GM12878 (cell line): Measurements from ENCODE around the gene TMEM181. TPM values are rescaled to one million over a fixed set of nuclear protein-coding genes. Genes with fewer than 3 reads are reported as not detected.

Experiments used
- ATF2 ChIP-seq: IDR thresholded peaks from 2 replicates; pipeline ENCODE4 v1.6.1; 2012; ENCODE audit warnings: low read length, inconsistent platforms
- DPF2 ChIP-seq: fragments of 450-650 bp; IDR thresholded peaks from 2 replicates; pipeline ENCODE4 v1.6.1; 2017; ENCODE audit warnings: mild to moderate bottlenecking
- E2F8 ChIP-seq: fragments of 450-650 bp; IDR thresholded peaks from 2 replicates; pipeline ENCODE4 v1.6.1; 2018; ENCODE audit warnings: mild to moderate bottlenecking, low read depth, moderate library complexity; ENCODE audit not compliant: partially characterized antibody
- FOXK2 ChIP-seq: fragments of 450-650 bp; IDR thresholded peaks from 2 replicates; pipeline ENCODE4 v1.6.1; 2017; ENCODE audit warnings: mild to moderate bottlenecking, moderate library complexity
- HDAC2 ChIP-seq: fragments of 200-600 bp; sonication (generic); IDR thresholded peaks from 2 replicates; pipeline ENCODE4 v1.6.1; 2017
- IKZF1 ChIP-seq: fragments of 450-650 bp; conservative IDR thresholded peaks from 2 replicates; pipeline ENCODE4 v1.6.1; 2017; ENCODE audit warnings: antibody characterized with exemption, mild to moderate bottlenecking
- MEF2A ChIP-seq: IDR thresholded peaks from 2 replicates; pipeline ENCODE4 v1.6.1; 2011; ENCODE audit warnings: low read depth, mild to moderate bottlenecking, low read length, moderate library complexity; ENCODE audit not compliant: insufficient read depth
- MEF2B ChIP-seq: fragments of 450-650 bp; IDR thresholded peaks from 2 replicates; pipeline ENCODE4 v1.6.1; 2018; ENCODE audit warnings: mild to moderate bottlenecking, moderate library complexity; ENCODE audit not compliant: partially characterized antibody, poor library complexity, severe bottlenecking
- MYC ChIP-seq: IDR thresholded peaks from 2 replicates; pipeline ENCODE4 v1.6.1; 2011; ENCODE audit warnings: mild to moderate bottlenecking, low read length, moderate library complexity, inconsistent platforms; ENCODE audit not compliant: insufficient read depth, insufficient replicate concordance, insufficient read length, severe bottlenecking
- PBX3 ChIP-seq: IDR thresholded peaks from 2 replicates; pipeline ENCODE4 v1.6.1; 2011; ENCODE audit warnings: mild to moderate bottlenecking, low read depth, low read length, moderate library complexity; ENCODE audit not compliant: insufficient replicate concordance
- POLR2AphosphoS5 ChIP-seq: IDR thresholded peaks from 2 replicates; pipeline ENCODE4 v1.6.1; 2011; ENCODE audit warnings: mild to moderate bottlenecking, low read length, inconsistent platforms
- POU2F2 ChIP-seq: IDR thresholded peaks from 3 replicates; pipeline ENCODE4 v1.6.1; 2011; ENCODE audit warnings: low read depth, mild to moderate bottlenecking, low read length, borderline replicate concordance
- RBBP5 ChIP-seq: fragments of 200-600 bp; sonication (generic); conservative IDR thresholded peaks from 2 replicates; pipeline ENCODE4 v1.6.1; 2016
- RUNX3 ChIP-seq: IDR thresholded peaks from 2 replicates; pipeline ENCODE4 v1.6.1; 2012; ENCODE audit warnings: low read length, inconsistent platforms
- STAT3 ChIP-seq: IDR thresholded peaks from 2 replicates; pipeline ENCODE4 v1.6.1; 2011; ENCODE audit warnings: low read depth, low read length, improper control_type of control experiment
- TBL1XR1 ChIP-seq: IDR thresholded peaks from 2 replicates; pipeline ENCODE4 v1.6.1; 2012; ENCODE audit warnings: low read depth, low read length, improper control_type of control experiment
- TCF7 ChIP-seq: IDR thresholded peaks from 2 replicates; pipeline ENCODE4 v1.6.1; 2014; ENCODE audit warnings: antibody characterized with exemption, borderline replicate concordance
- polyA plus RNA-seq, 11 experiments: library from polyadenylated mRNA; depleted of rRNA in 4 of 11; unstranded in 6 of 11; stranded (reverse) in 5 of 11; fragments of >200 nt; fragmentation: Nextera tagmentation in 4 of 11; fragmentation: Illumina TruSeq in 1 of 11; extraction: Ambion mirVana in 4 of 11; extraction: Trizol in 1 of 11; gene quantifications; 1 replicate in 1 of 11; 2 replicates in 10 of 11; pipeline versions ENCODE4 v1.2.1 to v1.2.3, GENCODE V29; 2011 to 2016; ENCODE audit warnings: inconsistent platforms in 2 of 11, missing spikeins in 2 of 11, low read depth in 1 of 11
- total RNA-seq, 4 experiments: library from RNA; depleted of rRNA in 3 of 4; stranded (reverse); fragments of >200 nt in 3 of 4; fragmentation: Illumina TruSeq in 1 of 4; extraction: Trizol in 1 of 4; gene quantifications; 2 replicates each; pipeline versions ENCODE4 v1.2.1 to v1.2.3, GENCODE V29; 2013 to 2021
- TF ChIP-seq, protein P1 (sequence below): fragments of 450-650 bp; IDR thresholded peaks from 2 replicates; pipeline ENCODE4 v1.6.1; 2017; ENCODE audit warnings: mild to moderate bottlenecking, moderate library complexity

Gene TMEM181
- total and polyA plus RNA-seq, 10 of the 15 experiments (the other 5 are each of a cell fraction or from before 2014, with no cell fraction given): 1.5 to 7.9 (median 5.2) TPM

DNA sequence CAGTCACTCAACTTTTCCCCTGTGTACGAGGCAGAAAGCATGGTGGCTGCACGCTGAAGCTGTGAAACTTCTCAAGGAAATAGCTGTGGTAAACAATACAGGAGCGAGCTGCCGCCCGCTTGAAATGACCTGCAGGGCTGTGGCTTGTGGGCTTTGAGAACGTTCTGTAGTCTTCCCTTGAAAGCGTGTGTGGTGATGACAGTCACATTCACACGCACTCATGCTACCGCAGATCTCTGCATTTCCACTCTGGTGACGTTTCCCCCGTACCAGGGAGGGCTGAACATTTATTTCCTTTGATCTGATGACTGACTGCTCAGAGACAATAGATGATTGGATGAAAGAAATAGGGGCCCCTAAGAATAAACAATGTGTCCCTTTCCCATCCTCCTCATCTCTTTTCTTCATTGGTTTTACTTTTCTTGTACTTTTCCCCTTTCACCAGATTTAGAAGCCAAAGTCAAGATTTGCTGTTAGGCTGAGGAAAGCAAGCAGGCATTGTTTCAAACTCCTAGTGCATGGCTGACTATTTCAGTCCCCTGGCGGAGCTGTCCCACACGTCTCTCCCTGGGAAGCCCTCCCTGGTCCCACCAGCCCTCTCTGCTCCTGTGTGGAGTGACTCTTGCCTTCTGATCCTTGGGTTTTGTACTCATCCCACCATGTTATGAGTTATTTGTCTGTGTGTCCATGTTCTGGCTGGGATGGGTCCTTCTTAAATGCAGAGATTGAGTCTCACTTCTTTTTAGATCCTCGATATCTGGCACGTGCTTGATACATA is 93.9 kb downstream of the TMEM181 start (continued):
- TF ChIP-seq, protein P1, sequence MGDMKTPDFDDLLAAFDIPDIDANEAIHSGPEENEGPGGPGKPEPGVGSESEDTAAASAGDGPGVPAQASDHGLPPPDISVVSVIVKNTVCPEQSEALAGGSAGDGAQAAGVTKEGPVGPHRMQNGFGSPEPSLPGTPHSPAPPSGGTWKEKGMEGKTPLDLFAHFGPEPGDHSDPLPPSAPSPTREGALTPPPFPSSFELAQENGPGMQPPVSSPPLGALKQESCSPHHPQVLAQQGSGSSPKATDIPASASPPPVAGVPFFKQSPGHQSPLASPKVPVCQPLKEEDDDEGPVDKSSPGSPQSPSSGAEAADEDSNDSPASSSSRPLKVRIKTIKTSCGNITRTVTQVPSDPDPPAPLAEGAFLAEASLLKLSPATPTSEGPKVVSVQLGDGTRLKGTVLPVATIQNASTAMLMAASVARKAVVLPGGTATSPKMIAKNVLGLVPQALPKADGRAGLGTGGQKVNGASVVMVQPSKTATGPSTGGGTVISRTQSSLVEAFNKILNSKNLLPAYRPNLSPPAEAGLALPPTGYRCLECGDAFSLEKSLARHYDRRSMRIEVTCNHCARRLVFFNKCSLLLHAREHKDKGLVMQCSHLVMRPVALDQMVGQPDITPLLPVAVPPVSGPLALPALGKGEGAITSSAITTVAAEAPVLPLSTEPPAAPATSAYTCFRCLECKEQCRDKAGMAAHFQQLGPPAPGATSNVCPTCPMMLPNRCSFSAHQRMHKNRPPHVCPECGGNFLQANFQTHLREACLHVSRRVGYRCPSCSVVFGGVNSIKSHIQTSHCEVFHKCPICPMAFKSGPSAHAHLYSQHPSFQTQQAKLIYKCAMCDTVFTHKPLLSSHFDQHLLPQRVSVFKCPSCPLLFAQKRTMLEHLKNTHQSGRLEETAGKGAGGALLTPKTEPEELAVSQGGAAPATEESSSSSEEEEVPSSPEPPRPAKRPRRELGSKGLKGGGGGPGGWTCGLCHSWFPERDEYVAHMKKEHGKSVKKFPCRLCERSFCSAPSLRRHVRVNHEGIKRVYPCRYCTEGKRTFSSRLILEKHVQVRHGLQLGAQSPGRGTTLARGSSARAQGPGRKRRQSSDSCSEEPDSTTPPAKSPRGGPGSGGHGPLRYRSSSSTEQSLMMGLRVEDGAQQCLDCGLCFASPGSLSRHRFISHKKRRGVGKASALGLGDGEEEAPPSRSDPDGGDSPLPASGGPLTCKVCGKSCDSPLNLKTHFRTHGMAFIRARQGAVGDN: peak; percentile 80
- TF ChIP-seq MYC: no peak
- TF ChIP-seq PBX3: peak; percentile 81
- peak; percentile 86; the same call in 2 of the 3 replicates for TF ChIP-seq POU2F2
- peak; percentile 52 for TF ChIP-seq E2F8
- peak; percentile 88 for TF ChIP-seq ATF2
- peak; percentile 74 for TF ChIP-seq MEF2A
- TF ChIP-seq RBBP5: no peak
- 0 out of 2 replicates have a peak, but pooled peaks have one; percentile 17 for TF ChIP-seq POLR2AphosphoS5
- peak; percentile 85 for TF ChIP-seq TBL1XR1
- TF ChIP-seq MEF2B: peak; percentile 81
- peak; percentile 98 for TF ChIP-seq RUNX3
- TF ChIP-seq IKZF1: peak; percentile 88
- TF ChIP-seq DPF2: peak; percentile 48; the same call in 1 of the 2 replicates
- TF ChIP-seq FOXK2: no peak
- TF ChIP-seq STAT3: 0 out of 2 replicates have a peak, but pooled peaks have one; percentile 50
- no peak for TF ChIP-seq HDAC2
- peak; percentile 82 for TF ChIP-seq TCF7
